HCT116 (cell line): Measurements from ENCODE around the gene SHCBP1L. TPM values are rescaled to one million over a fixed set of nuclear protein-coding genes. Genes with fewer than 3 reads are reported as not detected.

ENCODE experiments used
- ATAC-seq: fragments of 200-7000 bp; cut with Tn5 transposase; 2 replicates; pipeline ENCODE4 v1.9.1; 2020; ENCODE audit warnings: mild to moderate bottlenecking, moderate library complexity
- BruUV-seq: library from RNA; stranded (reverse); fragments of 400-500 nt; replicated peaks from 2 replicates; lab custom pipeline; 2021; lab: Mats Ljungman, UMichigan
- CTCF ChIA-PET: fragments of 300-600 bp; sonication (Branson Sonifier 250); formaldehyde crosslinking; loops from one replicate; lab custom pipeline; 2021; ENCODE audit warnings: antibody characterized with exemption; lab: Charles Lee
- POLR2A ChIA-PET: fragments of 300-600, 350-600 bp; sonication (Branson Sonifier 250); formaldehyde crosslinking; loops from one replicate; lab custom pipeline; 2021; ENCODE audit warnings: antibody characterized with exemption; lab: Charles Lee
- RAD21 ChIA-PET, 2 experiments: fragments of 300-600 bp; sonication (Branson Sonifier 250); formaldehyde crosslinking; loops; one replicate each; lab custom pipeline; 2023; ENCODE audit warnings: low total read pairs in 2 of 2; ENCODE audit not compliant: uncharacterized antibody in 2 of 2, unreplicated experiment in 2 of 2, low non-redundant PET in 1 of 2; lab: Charles Lee
- DNase-seq: peaks from one replicate; pipeline ENCODE4 v3.0.0-alpha.2; 2010; ENCODE audit warnings: low read depth, low spot score
- H2AFZ ChIP-seq: fragments of 200-600 bp; shearing (Covaris generic), sonication (generic); 2 replicates; pipeline ENCODE4 v1.6.1; 2017; ENCODE audit warnings: low read depth, mixed run types, mixed read lengths, antibody characterized with exemption, low read length; ENCODE audit not compliant: poor library complexity, severe bottlenecking
- H3K27ac ChIP-seq: 2 replicates; pipeline ENCODE4 v1.5.1; 2012; ENCODE audit warnings: low read depth, low read length
- H3K27me3 ChIP-seq: fragments of 200-600 bp; sonication (generic); 2 replicates; pipeline ENCODE4 v1.6.1; 2016; ENCODE audit warnings: mixed run types, low read length, mixed read lengths; ENCODE audit not compliant: insufficient read depth
- H3K36me3 ChIP-seq, 2 experiments: fragments of 200-500 bp in 1 of 2; fragments of 200-600 bp in 1 of 2; sonication (Bioruptor generic) in 1 of 2; sonication (generic) in 1 of 2; 2 replicates each; pipeline versions ENCODE4 v1.5.1 to v1.6.1; 2014 to 2016; ENCODE audit warnings: low read length in 2 of 2, inconsistent platforms in 1 of 2, mixed read lengths in 1 of 2, mixed run types in 1 of 2; ENCODE audit not compliant: insufficient read depth in 2 of 2, control insufficient read depth in 1 of 2
- H3K4me1 ChIP-seq, 2 experiments: fragments of 200-600 bp in 1 of 2; sonication (generic) in 1 of 2; 2 replicates each; pipeline versions ENCODE4 v1.5.1 to v1.6.1; 2012 to 2017; ENCODE audit warnings: low read length in 2 of 2, inconsistent platforms in 1 of 2, mild to moderate bottlenecking in 1 of 2, mixed read lengths in 1 of 2, mixed run types in 1 of 2, moderate library complexity in 1 of 2; ENCODE audit not compliant: insufficient read depth in 2 of 2, control insufficient read depth in 1 of 2
- H3K4me2 ChIP-seq: fragments of 200-600 bp; sonication (generic); 2 replicates; pipeline ENCODE4 v1.6.1; 2017; ENCODE audit warnings: mixed run types, low read length, mixed read lengths
- H3K4me3 ChIP-seq, 2 experiments: fragments of 200-600 bp in 1 of 2; sonication (generic) in 1 of 2; replicated peaks in 1 of 2; 2 replicates each; pipeline ENCODE4 v1.5.1; 2011 to 2016; ENCODE audit warnings: low read length in 2 of 2, control low read depth in 1 of 2, low read depth in 1 of 2, mild to moderate bottlenecking in 1 of 2, mixed read lengths in 1 of 2, mixed run types in 1 of 2
- H3K79me2 ChIP-seq: fragments of 200-600 bp; sonication (generic); 2 replicates; pipeline ENCODE4 v1.6.1; 2017; ENCODE audit warnings: mild to moderate bottlenecking, mixed run types, low read length, moderate library complexity, mixed read lengths; ENCODE audit not compliant: insufficient read depth
- H3K9ac ChIP-seq: fragments of 200-600 bp; sonication (generic); 2 replicates; pipeline ENCODE4 v1.6.1; 2016; ENCODE audit warnings: low read length, mixed read lengths
- H3K9me2 ChIP-seq: fragments of 200-600 bp; sonication (generic), shearing (Covaris generic); 2 replicates; pipeline ENCODE4 v1.6.1; 2017; ENCODE audit warnings: mixed run types, mild to moderate bottlenecking, moderate library complexity; ENCODE audit not compliant: insufficient read depth
- H3K9me3 ChIP-seq, 2 experiments: fragments of 200-500 bp in 1 of 2; fragments of 200-600 bp in 1 of 2; sonication (Bioruptor generic) in 1 of 2; sonication (generic) in 1 of 2; 2 replicates each; pipeline ENCODE4 v1.6.1; 2014 to 2017; ENCODE audit warnings: low read length in 2 of 2, mixed read lengths in 2 of 2, inconsistent platforms in 1 of 2, low read depth in 1 of 2, mild to moderate bottlenecking in 1 of 2, mixed run types in 1 of 2, moderate library complexity in 1 of 2; ENCODE audit not compliant: control insufficient read depth in 1 of 2, insufficient read depth in 1 of 2
- H4K20me1 ChIP-seq: fragments of 200-600 bp; sonication (generic), shearing (Covaris generic); 2 replicates; pipeline ENCODE4 v1.6.1; 2017; ENCODE audit warnings: mixed run types, mild to moderate bottlenecking, moderate library complexity; ENCODE audit not compliant: insufficient read depth
- EZH2 ChIP-seq: fragments of 200-600 bp; sonication (generic); IDR thresholded peaks from 2 replicates; pipeline ENCODE4 v1.6.1; 2017; ENCODE audit warnings: antibody characterized with exemption, mixed run types
- FOSL1 ChIP-seq: IDR thresholded peaks from 2 replicates; pipeline ENCODE4 v1.6.1; 2012; ENCODE audit warnings: low read depth
- JUND ChIP-seq: IDR thresholded peaks from 2 replicates; pipeline ENCODE4 v1.6.1; 2012
- SIN3A ChIP-seq: IDR thresholded peaks from 2 replicates; pipeline ENCODE4 v1.6.1; 2012; ENCODE audit warnings: low read depth
- SP1 ChIP-seq: IDR thresholded peaks from 2 replicates; pipeline ENCODE4 v1.6.1; 2012; ENCODE audit warnings: low read depth
- SRF ChIP-seq: IDR thresholded peaks from 2 replicates; pipeline ENCODE4 v1.6.1; 2012; ENCODE audit warnings: low read depth
- TCF7L2 ChIP-seq: IDR thresholded peaks from 2 replicates; pipeline ENCODE4 v1.7.0; 2011; ENCODE audit warnings: borderline replicate concordance, inconsistent platforms; ENCODE audit not compliant: insufficient read depth, insufficient read length; ENCODE audit errors: extremely low read depth
- intact Hi-C: fragments of 100-400 bp; cut with micrococcal nuclease; formaldehyde crosslinking; loops from 2 replicates; pipeline ENCODE4 v1.10.0; 2022
- total RNA-seq: library from RNA; stranded (reverse); gene quantifications from one replicate; pipeline ENCODE4 v1.2.1, GENCODE V29; 2021; ENCODE audit not compliant: unreplicated experiment
- TF ChIP-seq, protein P1 (sequence below): IDR thresholded peaks from 2 replicates; pipeline ENCODE4 v1.6.1; 2012; ENCODE audit warnings: low read depth

SHCBP1L gene
- total RNA-seq, 1 experiment from 2014 or later = not detected

DNA sequence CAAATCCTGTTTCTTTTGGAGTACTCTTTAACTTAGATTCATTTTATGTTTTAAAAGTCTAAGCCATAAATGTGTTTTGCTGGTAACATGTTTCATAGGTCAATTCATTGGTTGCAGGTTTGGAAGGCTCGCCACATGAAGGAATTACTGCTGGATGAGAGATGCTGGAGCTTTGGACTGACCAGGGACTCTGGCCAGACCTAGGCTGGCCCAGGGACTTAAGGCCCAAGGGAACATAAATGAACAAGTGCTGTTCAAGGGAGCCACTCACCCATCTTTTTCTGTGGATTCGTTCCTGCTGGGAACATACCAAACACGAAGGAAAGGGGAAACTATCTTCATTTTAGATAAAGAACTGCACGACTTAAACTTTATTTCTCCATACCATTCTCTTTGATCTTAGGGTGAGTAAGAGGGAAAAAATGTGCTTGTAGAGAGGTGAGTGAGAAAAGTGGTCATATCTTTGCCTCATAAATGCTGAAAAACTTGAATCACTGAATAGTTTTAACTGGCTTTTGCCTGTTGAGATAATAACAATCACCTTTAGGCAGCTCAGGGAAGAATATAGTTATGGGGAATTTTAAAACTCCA, 15.3 kb upstream of the SHCBP1L start:
- peak; percentile 34 for DNase-seq
- no TSS peak for BruUV-seq
- H3K27ac ChIP-seq = no peak overlapping the region; the same call in 1 of the 2 replicates
- ATAC-seq = peak; percentile 80
- H3K9me3 ChIP-seq = no peaks in the 10 kb centered on the region
- no peaks in the 10 kb centered on the region for H3K9me2 ChIP-seq
- H3K27me3 ChIP-seq = no peaks in the 10 kb centered on the region
- TF ChIP-seq SIN3A = 0 out of 2 replicates have a peak, but pooled peaks have one; percentile 7
- TF ChIP-seq JUND = peak; percentile 73
- TF ChIP-seq, protein P1, sequence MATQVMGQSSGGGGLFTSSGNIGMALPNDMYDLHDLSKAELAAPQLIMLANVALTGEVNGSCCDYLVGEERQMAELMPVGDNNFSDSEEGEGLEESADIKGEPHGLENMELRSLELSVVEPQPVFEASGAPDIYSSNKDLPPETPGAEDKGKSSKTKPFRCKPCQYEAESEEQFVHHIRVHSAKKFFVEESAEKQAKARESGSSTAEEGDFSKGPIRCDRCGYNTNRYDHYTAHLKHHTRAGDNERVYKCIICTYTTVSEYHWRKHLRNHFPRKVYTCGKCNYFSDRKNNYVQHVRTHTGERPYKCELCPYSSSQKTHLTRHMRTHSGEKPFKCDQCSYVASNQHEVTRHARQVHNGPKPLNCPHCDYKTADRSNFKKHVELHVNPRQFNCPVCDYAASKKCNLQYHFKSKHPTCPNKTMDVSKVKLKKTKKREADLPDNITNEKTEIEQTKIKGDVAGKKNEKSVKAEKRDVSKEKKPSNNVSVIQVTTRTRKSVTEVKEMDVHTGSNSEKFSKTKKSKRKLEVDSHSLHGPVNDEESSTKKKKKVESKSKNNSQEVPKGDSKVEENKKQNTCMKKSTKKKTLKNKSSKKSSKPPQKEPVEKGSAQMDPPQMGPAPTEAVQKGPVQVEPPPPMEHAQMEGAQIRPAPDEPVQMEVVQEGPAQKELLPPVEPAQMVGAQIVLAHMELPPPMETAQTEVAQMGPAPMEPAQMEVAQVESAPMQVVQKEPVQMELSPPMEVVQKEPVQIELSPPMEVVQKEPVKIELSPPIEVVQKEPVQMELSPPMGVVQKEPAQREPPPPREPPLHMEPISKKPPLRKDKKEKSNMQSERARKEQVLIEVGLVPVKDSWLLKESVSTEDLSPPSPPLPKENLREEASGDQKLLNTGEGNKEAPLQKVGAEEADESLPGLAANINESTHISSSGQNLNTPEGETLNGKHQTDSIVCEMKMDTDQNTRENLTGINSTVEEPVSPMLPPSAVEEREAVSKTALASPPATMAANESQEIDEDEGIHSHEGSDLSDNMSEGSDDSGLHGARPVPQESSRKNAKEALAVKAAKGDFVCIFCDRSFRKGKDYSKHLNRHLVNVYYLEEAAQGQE = no peak
- peak; percentile 75 for TF ChIP-seq TCF7L2
- TF ChIP-seq SP1 = peak; percentile 57
- TF ChIP-seq SRF = 0 out of 2 replicates have a peak, but pooled peaks have one; percentile 17
- TF ChIP-seq EZH2 = no peak
- peak; percentile 62 for TF ChIP-seq FOSL1
- H3K4me2 ChIP-seq = peak overlapping the region; percentile 71
- H3K36me3 ChIP-seq = no peaks in the 10 kb centered on the region
- H3K4me1 ChIP-seq = peaks cover 13 to 21% of the 10 kb centered on the region in 2 experiments; a peak in 3 of 4 replicates
- peak overlapping the region; percentile 24; the same call in 1 of the 2 replicates for H3K9ac ChIP-seq
- CTCF ChIA-PET = no interaction called here
- H3K79me2 ChIP-seq = no peaks in the 10 kb centered on the region
- RAD21 ChIA-PET = no interaction called here
- POLR2A ChIA-PET = no interaction called here
- peak overlapping the region in 1 of 2 experiments; percentile 36; a peak in 2 of 4 replicates for H3K4me3 ChIP-seq
- H4K20me1 ChIP-seq = no peaks in the 10 kb centered on the region
- intact Hi-C loops = loop anchor here (10.0 kb wide), 1 partner anchor 127 kb away; no protein-coding TSS in a partner anchor
- H2AFZ ChIP-seq = peak overlapping the region; percentile 100
